GM19372 (cell line): ENCODE data around the gene RERE.

Experiments used
- ATAC-seq: cut with Tn5 transposase; IDR thresholded peaks from one replicate; pipeline ENCODE4 v1.9.1; 2021; ENCODE audit warnings: mild to moderate bottlenecking, low read depth, moderate library complexity; ENCODE audit not compliant: unreplicated experiment

Gene RERE

DNA sequence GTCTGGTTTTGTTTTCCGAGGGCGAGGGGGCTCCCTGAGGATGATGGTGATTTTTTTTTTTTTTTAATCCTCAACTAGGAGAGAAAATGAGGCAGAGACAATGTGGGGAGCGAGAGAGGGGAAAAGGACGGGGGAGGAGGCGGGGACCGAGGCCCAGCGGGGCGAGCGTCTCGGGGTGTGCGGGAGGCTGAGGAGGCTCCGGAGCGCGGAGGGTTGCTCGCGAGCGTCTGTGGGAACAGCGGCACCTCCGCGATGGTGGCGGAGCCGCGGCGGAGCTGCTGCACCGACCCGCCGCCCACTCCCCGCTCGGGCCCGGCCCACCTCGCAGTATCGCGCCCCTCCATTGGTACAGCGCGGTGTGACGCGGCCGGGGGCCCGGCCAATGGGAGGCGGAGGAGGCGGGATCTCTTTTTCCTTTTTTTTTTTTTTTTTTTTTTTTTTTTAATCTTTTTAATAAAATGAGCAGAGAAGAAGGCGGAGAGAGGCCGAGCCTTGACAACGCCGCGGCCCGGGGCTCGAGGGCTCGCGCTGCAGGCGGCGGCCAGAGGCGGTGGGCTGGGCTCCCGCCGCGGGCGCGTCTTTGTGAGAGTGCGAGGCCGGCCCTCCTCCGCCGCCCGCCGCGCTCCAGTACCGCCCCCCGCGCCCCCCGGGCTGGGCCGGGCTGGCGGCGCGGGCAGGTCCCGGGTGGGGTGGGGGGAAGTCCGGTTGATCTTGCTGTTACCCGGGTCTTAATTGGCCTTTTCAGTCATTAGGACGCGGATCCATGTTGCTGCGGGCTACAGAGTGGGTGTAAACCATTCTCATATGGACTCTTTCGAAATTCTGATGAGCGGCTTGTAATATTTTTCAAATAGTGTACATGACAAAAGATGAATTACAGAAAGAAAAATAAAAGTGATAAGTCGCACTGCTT is at the start of gene RERE:
RERE (minus strand) TSS at position 229 of the 913 bp plus-strand sequence.
- ATAC-seq, result peak; percentile 93

DNA sequence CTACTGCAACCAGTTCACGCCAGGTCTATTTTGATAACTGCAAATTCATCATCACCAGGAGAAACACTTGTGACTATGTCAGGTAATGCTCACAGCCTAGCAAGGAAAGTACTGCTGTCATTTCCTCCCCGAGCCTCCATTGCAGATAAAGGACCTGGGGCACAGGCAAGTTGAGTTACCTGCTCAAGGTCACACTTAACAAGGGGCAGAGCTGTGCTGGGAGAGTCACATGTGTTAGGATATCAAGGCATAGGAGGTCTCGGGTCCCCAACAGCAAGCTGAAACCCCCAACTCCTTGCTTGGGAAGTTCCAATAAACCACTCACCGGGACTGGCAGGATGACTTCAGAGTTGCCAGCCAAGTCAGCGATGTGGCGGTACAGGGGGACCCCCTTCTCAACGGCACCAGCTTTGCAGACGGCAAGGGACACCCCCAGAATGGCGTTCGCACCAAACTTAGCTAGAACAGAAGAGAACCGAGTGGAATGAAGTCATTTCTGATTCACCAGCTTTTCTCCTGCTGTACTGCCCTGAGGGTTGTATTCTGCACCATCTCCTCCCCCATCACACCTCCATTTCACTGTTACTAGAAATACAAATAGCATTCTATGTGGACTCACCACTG is 49.5 kb upstream of the RERE start:
- no peak for ATAC-seq

DNA sequence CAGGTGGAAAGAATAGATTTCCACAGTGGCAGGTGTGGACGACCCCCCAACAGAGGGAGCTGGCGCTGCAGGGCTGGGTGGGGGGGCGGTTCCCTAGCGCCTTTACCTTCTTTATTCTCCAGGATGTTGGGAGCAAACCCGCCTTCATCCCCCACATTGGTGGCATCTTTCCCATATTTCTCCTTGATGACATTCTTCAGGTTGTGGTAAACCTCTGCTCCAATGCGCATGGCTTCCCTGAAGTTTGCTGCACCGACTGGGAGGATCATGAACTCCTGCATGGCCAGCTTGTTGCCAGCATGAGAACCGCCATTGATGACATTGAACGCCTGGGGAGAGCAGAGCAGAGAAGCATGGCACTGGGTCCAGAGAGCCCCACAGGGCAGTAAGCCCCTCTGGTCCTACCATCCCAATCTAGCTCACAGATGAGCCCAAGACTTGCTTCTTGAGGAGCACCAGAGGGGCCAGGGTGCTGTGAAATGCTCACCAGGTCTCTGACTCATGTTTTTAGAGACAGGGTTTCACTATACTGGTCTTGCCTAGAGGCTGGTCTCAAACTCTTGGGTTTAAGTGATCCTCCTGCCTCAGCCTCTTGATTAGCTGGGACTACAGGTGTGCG is 48.8 kb upstream of the RERE start:
- no peak for ATAC-seq

DNA sequence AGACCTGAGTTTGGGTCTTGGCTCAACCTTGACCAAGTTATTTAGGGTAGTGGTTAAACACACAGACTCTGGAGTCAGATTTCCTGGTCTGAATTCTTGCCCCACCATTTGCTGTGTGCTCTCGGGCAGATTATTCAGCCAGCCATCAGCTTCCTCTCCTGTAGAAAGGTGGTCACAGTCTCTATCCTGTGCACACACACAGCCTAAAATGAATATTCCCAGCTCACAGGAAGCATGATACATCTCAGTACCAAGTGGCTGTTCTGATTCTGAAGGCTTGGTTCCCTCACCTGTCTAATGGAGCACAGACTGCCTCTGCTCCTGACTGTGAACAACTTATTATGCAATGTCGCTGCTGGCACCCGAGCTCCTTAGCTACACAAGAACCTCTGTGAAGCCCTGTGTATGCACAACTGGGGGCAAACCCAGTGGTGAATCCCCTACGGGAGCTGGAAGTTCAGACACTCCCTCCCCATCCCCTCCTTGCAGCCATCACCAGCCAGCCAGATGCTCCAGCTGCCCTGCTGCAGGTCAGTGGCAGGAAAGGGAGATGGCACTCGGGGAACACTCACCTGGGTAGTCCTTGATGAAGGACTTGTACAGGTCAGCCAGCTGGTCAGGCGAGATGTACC is 47.4 kb upstream of the RERE start:
- no peak for ATAC-seq

DNA sequence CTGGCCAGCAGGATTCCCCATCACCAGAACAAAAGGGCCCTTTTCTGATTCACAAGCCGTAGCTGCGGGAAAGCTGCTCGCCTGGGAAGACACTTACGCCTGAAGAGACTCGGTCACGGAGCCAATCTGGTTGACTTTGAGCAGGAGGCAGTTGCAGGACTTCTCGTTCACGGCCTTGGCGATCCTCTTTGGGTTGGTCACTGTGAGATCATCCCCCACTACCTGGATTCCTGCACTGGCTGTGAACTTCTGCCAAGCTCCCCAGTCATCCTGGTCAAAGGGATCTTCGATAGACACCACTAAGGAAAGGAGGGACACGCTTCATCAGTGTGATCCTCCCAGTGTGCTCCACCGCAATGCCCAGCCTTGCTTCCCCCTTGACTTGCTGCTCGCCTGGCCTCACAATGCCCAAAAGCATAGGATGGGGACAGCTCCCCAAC is 46.4 kb upstream of the RERE start:
- ATAC-seq, result no peak

DNA sequence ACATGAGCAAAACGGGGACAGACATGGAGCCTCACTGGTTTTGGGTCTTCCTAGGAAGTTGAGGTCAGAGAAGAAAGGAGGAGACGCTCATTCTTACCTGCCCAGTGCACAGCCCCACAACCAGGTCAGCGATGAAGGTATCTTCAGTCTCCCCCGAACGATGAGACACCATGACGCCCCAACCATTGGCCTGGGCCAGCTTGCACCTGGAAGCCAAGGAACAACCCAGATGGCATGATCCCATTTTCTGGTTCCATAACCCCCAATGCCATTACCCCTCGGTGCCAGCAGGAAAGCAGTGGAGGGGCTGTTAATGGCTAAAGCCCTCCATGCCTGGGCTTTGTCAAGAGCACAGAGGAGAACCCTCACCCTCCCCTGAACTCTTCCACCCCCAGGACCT is 45.7 kb upstream of the RERE start:
- no peak for ATAC-seq

DNA sequence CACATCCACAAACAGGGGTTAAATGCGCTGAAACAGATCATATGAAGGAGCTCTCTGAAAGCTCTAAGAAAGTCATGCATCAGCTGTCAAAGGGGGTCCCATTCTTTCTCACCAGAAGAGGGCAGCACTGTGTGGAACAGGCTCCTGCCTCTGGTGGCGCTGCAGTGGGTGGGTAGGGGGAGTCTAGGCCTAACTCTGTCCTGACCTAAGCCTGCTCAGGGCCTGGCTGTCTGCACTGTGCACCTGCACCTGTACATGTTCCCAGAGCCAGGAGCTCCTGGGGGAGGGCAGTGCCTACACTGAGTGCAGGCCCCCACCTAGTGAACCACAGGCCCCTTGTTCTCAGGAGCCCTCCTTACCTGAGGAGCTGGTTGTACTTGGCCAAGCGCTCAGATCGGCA is 45.1 kb upstream of the RERE start:
- no peak for ATAC-seq

DNA sequence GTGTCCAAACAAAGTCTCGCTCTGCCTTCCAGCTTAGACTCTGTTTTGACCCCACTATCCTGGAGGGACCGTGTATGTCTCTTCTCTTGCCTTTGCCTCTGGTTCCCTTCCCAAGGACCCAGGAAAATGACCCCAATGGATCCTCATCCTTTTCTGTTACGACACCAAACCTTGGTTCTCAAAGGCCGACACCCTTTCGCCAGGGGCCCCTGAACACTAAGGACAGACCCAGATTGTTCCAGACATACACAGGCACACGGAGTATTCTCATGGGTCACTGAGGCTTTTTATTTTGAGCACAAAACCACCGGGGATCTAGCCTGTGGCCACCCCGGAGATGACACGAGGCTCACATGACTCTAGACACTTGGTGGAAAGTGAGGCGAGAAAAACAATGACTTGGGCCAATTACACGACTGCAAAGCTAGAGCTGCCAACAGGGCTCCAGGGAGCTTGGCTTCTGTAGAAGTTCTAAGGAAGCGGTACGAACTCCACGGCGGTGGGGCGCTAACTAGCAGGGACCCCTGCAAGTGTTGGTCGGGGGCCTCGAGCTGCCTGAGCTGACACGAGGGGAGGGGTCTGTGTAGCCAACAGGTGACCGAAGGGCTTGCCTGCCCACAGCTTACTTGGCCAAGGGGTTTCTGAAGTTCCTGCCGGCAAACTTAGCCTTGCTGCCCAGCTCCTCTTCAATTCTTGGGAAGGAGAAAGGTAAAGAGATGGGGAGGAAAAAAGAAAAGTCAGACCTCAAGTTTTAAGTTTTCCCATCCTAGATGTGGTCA is 43.5 kb upstream of the RERE start:
- ATAC-seq, result no peak

DNA sequence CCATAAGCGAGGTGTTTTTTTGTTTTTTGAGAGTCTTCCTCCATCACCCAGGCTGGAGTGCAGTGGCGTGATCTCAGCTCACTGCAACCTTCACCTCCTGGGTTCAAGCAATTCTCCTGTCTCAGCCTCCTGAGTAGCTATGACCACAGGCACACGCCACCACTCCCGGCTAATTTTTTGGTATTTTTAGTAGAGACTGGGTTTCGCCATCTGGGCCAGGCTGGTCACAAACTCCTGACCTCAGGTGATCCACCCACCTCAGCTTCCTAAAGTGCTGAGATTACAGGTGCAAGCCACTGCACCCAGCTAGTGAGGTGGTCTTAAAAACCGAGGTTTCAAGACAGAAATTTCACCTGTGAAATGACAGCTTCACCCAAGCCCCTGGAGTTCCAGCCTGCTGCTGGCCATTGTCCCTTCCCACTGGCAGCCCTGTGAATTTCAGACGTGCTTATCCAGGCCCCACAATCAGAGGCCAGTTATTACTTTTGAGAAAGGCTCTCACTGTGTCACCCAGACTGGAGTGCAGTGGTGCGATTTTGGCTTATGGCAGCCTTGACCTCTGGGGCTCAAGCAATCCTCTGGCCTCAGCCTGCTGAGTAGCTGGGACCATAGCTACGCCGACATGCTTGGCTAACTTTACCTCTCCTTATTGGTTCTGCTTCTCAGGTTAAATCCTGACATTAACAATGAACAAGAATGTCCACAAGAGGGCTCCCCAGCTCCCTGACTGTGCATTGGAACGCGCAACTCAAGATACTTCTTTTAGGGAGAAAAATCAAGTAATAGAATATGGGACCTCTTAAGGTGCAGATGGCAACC is 41.7 kb upstream of the RERE start:
- ATAC-seq, result no peak

DNA sequence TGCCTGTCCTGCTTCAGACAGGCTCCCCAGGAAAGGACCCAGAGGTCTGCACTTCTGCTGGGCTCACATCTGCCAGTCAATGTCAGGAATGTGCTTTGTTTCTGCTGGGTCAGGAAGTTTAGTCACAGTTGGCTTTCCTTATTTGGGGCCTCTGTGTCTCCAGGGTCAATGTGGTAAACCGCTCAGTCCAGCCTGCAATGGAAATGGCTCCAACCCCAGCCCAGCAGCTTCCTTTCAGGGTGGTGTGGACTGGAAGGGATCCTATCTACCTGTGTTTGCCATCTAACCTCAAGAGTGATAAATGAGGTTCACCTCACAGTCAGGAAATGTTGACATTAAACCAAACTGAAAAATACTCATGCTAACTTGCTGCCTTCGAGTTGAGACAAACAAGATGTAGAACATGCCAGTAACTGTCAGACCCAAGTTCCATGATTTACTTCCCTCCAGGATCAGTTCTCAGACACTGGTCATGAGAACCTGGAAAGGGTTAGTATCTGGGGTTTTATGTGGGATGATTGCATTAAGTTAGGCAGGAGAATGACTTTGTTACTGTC is 40.8 kb upstream of the RERE start:
- no peak for ATAC-seq

DNA sequence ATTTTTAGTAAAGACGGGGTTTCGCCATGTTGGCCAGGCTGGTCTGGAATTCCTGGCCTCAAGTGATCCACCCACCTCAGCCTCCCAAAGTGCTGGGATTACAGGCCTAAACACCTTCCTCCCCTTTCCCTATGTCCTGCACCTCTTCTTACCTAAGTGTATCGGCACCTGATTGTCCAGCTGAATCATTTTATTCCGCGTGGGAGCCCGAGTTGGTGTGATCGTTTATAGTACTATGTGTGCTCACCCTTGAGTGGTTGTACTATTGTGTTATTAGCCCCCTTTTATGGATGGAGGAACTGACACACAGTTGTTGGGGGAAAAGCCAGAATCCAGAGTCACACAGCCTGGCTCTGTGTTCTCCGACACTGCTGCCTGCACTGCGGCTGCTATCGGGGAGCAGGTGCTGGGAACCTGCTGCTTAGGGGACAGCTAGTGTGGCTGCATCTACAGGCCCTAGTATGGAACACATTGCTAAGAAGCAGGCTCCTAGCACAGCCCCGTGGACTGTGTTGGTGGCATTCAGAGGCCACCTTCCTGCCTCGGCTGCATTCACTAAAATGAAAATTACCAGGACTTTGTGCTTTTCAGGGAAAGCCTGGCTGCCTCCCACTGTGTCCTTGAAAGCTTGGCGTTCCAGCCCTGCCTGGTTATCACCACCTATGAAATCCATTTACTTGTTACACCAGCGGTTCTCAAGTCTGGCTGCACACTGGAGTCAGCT is 39.4 kb upstream of the RERE start:
- no peak for ATAC-seq

DNA sequence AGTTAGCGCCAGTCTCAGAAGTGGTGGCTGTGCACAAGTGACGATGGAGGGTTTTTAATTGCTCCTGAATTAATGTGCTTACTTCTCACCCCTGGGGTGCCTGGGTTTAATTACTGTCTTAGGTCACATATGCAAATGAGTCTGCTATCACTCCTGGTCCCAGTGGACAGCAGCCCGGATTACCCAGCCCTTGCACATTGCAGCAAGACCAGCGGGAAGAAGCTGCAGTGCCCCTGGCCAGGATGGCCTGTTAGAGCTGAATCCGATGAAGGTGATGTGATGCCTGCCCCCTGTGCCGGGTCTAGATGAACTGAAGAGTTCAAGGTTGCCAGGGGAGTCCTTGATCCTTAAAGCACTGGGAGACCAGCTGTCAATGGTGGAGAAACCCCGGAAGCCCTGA is 36.8 kb upstream of the RERE start:
- ATAC-seq, result no peak

DNA sequence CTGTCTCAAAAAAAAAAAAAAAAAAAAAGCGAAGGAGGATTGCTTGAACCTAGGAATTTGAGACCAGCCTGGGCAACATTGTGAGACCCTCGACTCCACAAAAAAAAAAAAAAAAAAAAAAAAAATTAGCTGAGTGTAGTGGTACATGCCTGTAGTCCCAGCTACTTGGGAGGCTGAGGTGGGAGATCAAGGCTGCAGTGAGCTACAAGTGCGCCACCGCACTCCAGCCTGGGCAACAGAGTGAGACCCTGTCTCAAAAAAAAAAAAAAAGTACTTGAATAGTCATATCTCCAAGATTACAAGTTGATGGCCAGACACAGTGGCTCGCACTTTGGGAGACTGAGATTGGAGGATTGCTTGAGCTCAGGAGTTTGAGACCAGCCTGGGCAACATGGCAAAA is 33.6 kb upstream of the RERE start:
- no peak for ATAC-seq

DNA sequence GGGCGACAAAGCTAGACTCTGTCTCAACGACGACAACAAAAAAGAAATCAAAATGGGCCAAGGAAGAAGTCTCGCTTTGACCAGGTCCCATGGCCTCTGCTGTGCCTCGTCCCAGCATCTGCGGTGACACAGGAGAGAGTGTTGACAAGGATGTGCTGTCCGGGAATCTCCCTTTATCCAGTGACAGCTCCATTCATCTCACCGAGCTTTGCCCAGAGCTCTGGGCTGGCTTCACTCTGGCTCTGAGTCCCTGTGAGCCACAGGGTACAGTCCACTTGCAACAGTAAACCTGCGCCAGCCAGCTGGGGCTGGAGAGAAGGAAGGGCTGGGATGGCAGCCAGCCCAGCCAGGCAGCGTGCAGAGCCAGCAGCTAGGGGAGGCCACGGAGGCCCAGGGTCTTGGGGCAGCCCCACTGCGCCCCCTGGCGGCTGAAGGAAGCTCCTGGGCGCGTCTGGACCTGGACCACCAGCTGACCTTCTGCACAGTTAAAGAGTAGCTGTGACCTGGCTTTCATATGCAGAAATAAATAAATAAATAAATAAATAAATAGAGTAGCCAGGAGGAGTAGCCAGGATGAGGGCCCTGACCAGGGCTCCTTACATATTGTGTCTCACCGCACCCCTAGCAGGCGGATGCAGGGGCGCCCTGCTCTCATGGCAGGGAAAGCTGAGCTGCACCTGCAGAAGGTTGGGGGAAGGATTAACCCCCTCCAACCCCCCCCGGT is 31.4 kb upstream of the RERE start:
- ATAC-seq, result no peak

DNA sequence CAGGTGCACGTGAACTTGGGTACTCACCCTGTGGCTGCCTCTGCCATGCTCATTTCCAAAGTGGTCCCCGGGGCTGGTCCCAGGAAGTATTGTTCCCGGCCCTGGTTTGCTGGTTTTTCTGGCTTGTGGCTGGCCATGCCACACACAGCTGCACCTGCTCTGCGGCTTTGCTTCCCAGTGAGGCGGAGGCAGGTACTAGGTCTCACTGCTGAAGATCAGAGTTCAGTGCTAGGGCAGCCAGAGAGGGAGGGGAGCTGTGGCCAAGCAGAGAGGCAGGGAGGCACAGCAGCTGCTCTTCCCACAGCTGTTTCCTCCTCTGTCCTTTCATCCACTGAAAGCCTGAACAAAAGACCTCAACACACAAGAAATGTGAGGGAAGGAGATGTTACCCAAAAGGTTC is 30.6 kb upstream of the RERE start:
- no peak for ATAC-seq

DNA sequence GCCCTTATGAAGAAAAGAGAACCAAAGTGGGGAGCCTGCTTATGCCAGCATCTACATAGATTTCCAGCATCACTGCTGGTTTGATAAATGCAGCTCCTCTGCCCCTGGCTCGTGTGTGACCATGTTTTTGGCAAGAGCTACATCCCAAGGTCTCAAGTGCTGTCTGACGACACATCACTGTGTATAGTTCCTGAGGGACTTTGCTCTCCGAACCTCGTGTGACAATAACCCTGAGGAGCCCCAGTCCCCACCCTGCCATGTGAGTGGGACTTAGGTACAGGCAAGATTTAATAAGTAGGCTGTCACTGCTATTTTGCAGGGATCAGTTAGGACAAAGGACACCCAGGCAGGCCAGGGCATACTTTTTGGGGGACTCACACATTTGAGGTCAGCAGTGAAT is 28.8 kb upstream of the RERE start:
- ATAC-seq, result no peak

DNA sequence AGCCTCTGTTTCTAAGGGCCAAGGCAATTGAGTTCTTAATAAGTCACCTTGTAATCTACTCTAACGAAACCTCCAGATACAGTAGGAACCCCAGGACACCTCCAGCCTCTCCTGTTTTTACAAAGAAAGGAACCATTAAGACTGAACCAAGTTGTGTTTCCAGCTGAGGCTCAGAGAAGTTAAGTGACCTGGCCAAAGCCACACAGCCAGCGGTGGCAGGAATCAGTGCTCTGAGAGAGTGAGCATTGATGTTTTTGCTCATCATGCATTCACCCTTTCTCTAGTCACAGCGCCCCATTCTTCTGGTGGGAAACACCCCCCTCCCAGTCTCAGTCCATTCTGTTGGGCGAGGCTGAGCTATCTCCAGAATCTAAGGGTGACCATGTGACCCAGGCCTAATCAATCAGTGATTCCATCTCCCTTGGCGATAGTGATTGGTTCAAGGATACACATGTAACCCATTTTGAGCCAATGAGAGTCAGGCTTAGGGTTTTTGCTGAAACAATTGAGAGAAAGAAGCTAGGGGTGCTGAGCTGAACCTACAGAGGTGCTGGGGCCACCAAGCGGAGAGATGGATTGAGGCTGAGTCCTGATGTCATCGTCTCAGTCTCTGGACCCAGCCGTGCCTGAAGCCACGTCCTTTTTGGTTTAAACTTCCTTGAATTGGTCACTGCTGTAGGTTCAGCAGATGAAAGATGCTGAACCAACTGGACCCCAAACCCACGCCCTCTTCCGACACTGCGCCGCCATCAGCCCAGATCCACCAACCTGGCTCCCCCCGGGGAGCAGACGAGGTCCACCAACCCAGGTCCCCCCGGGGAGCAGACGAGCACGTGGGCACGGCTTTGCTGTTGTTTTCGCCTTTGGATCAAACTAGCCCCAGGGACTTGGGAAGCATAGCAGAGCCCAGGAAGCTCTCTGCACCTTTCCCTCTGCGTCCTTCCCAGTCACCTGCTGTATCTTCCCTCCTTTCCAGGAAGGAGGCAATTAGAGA is 28.0 kb upstream of the RERE start:
- no peak for ATAC-seq
